Suprapubic skin (tissue), 4 donors: ENCODE measurements around the gene CFAP92.

ENCODE experiments used
- CTCF ChIP-seq, 2 donors: fragments of 200-600 bp in 1 of 2; fragments of 450-650 bp in 1 of 2; sonication (generic) in 1 of 2; IDR thresholded peaks; one replicate each; pipeline ENCODE4 v1.5.1; 2016 to 2019; ENCODE audit warnings: antibody characterized with exemption in 2 of 2, mild to moderate bottlenecking in 1 of 2, moderate library complexity in 1 of 2
- EP300 ChIP-seq: sonication (generic); formaldehyde crosslinking; IDR thresholded peaks from one replicate; pipeline ENCODE4 v1.6.1; 2017; ENCODE audit warnings: antibody characterized with exemption
- POLR2A ChIP-seq, 2 donors: fragments of 450-650 bp; IDR thresholded peaks; one replicate each; pipeline ENCODE4 v1.6.1; 2017; ENCODE audit warnings: antibody characterized with exemption in 2 of 2, mild to moderate bottlenecking in 2 of 2, moderate library complexity in 2 of 2
- POLR2AphosphoS5 ChIP-seq, 3 donors: sonication (generic); formaldehyde crosslinking; IDR thresholded peaks; one replicate each; pipeline ENCODE4 v1.6.1; 2017; ENCODE audit warnings: antibody characterized with exemption in 3 of 3

GRCh38 chr3:128965280-128965679 is 28.6 kb downstream of the CFAP92 start:
- no peak for TF ChIP-seq CTCF (IDR thresholded peaks at IDR 0.05)
- no peak for TF ChIP-seq POLR2A (IDR thresholded peaks at IDR 0.05)
- TF ChIP-seq POLR2AphosphoS5 (IDR thresholded peaks at IDR 0.05) = no peak
- no peak for TF ChIP-seq EP300
